Lower leg skin (tissue), 3 donors: ENCODE data around the gene ACOT4.

Source experiments
- POLR2A ChIP-seq, 2 donors: fragments of 450-650 bp; IDR thresholded peaks; one replicate each; pipeline ENCODE4 v1.6.1; 2016 to 2017; ENCODE audit warnings: antibody characterized with exemption in 2 of 2, mild to moderate bottlenecking in 1 of 2, moderate library complexity in 1 of 2
- TF ChIP-seq, protein P1 (sequence below), 3 donors: fragments of 450-650 bp; IDR thresholded peaks; one replicate each; pipeline ENCODE4 v1.5.1; 2016; ENCODE audit warnings: antibody characterized with exemption in 3 of 3, mild to moderate bottlenecking in 3 of 3, moderate library complexity in 2 of 3

DNA sequence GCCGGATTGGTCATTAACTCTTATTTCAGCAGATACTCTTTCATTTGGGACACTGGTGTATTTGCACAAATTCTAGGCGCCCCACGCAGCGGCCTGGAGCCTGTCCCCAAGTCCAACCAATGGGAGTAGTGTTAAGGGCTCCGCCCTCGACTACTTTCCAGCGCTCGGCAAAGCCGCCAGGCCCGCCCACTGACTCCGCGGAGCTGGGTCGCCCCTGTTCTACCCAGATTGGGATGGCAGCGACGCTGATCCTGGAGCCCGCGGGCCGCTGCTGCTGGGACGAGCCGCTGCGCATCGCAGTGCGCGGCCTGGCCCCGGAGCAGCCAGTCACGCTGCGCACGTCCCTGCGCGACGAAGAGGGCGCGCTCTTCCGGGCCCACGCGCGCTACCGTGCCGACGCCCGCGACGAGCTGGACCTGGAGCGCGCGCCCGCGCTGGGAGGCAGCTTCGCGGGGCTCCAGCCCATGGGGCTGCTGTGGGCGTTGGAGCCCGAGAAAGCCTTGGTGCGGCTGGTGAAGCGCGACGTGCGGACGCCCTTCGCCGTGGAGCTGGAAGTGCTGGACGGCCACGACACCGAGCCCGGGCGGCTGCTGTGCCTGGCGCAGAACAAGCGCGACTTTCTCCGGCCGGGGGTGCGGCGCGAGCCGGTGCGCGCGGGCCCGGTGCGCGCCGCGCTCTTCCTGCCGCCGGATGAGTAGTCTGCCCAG lies 20.8 kb downstream of the ACOT4 start, which contains the start of gene ACOT6:
- TF ChIP-seq, protein P1, sequence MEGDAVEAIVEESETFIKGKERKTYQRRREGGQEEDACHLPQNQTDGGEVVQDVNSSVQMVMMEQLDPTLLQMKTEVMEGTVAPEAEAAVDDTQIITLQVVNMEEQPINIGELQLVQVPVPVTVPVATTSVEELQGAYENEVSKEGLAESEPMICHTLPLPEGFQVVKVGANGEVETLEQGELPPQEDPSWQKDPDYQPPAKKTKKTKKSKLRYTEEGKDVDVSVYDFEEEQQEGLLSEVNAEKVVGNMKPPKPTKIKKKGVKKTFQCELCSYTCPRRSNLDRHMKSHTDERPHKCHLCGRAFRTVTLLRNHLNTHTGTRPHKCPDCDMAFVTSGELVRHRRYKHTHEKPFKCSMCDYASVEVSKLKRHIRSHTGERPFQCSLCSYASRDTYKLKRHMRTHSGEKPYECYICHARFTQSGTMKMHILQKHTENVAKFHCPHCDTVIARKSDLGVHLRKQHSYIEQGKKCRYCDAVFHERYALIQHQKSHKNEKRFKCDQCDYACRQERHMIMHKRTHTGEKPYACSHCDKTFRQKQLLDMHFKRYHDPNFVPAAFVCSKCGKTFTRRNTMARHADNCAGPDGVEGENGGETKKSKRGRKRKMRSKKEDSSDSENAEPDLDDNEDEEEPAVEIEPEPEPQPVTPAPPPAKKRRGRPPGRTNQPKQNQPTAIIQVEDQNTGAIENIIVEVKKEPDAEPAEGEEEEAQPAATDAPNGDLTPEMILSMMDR (IDR thresholded peaks at IDR 0.05): no peak
- TF ChIP-seq POLR2A (IDR thresholded peaks at IDR 0.05): no peak
